ENCODE measurements around the gene TBC1D1. TPM values are rescaled to one million over a fixed set of nuclear protein-coding genes. Genes with fewer than 3 reads are reported as not detected.

The TBC1D1 gene
- total and polyA plus RNA-seq, 3 experiments from 2014 or later = 26.7 to 76.1 (median 73.1) TPM

DNA sequence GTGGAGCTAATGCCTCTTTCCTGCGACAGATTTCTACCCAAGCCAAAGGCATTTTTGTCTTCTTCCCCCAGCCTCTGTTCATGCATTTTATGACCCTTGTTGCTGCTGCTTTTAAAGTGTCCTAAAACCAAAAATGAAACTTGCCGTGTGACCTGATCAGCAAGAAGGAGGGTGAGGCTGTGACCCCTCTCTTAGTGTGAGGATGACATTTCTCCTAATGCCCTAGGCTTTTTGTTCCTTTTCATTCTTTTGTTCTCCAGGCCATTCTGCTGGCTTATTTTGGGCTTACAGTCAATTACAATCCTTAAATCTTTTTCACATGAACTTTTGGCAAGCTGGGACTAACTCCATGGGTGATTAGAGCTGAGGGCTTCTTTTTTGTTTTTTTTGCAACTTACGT lies 103.7 kb downstream of the TBC1D1 start:
- no peak overlapping the region for H3K4me3 ChIP-seq (ENCODE audit: low read length)
- H3K9me3 Mint-ChIP-seq = peaks cover 0 to 3% (median 0%) of the 10 kb centered on the region in 5 donors
- H3K9me3 ChIP-seq (ENCODE audit: low read length) = no peaks in the 10 kb centered on the region
- no peak overlapping the region for H3K27ac ChIP-seq (ENCODE audit: low read depth, low read length)
- peak overlapping the region in 4 of 8 donors; percentile 1 to 81 (median 44) for H3K27ac Mint-ChIP-seq
- H3K4me3 Mint-ChIP-seq = no peak overlapping the region
- H3K27me3 Mint-ChIP-seq = peaks cover 0 to 6% of the 10 kb centered on the region in 2 donors
- H3K36me3 ChIP-seq (ENCODE audit: insufficient read depth, low read length) = no peaks in the 10 kb centered on the region
- no peak for DNase-seq
- peaks cover 5% of the 10 kb centered on the region for H3K4me1 ChIP-seq (ENCODE audit: insufficient read depth, low read length)
- peaks cover 29 to 42% (median 34%) of the 10 kb centered on the region in 3 donors for H3K4me1 Mint-ChIP-seq
- POLR2A ChIA-PET = no interaction called here
- CTCF ChIA-PET = no interaction called here
- no peaks in the 10 kb centered on the region for H3K27me3 ChIP-seq (ENCODE audit: insufficient read depth, low read length, poor library complexity, severe bottlenecking)
- peaks cover 0 to 5% (median 3%) of the 10 kb centered on the region in 3 donors for H3K36me3 Mint-ChIP-seq

DNA sequence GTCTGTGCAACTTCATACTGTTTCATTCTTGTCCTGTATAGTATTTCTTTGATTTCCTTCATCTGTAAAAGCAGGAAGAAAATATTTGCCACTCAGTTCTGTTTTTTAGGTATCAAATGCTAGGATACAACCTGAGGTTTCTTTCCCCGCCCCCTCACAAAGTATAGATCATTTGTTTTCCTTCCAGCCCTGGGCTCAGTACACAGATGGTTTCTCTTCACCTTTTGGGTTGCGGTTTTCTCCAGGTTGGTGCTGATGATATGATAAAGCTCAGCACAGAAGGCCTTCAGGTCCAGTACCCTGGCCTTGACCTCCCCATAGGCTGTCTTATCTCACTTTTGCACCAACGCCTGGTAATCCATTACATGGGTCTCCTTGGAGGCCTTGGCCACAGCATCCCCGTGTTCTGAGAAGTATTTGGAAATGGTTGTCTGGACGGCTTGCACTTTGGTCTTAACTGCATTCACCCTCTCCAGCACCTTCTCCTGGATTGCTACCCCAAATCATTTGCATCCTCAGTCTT lies 104.5 kb downstream of the TBC1D1 start:
- Mint-ChIP-seq H3K4me1 (peaks cover 30 to 48% (median 39%) of the 10 kb centered on the region in 3 donors), H3K36me3 (peaks cover 0 to 5% (median 3%) of the 10 kb centered on the region in 3 donors), H3K9me3 (peaks cover 0 to 3% (median 0%) of the 10 kb centered on the region in 5 donors), H3K4me3 (no peak overlapping the region), H3K27ac (peak overlapping the region in 2 of 8 donors; percentile 11 to 33), H3K27me3 (peaks cover 0 to 6% of the 10 kb centered on the region in 2 donors)
- no peak for DNase-seq
- ChIA-PET CTCF (no interaction called here), POLR2A (no interaction called here)
- Histone ChIP-seq H3K27ac (ENCODE audit: low read depth, low read length) (no peak overlapping the region), H3K4me1 (ENCODE audit: insufficient read depth, low read length) (peaks cover 5% of the 10 kb centered on the region), H3K36me3 (ENCODE audit: insufficient read depth, low read length) (no peaks in the 10 kb centered on the region), H3K9me3 (ENCODE audit: low read length) (no peaks in the 10 kb centered on the region), H3K4me3 (ENCODE audit: low read length) (no peak overlapping the region), H3K27me3 (ENCODE audit: insufficient read depth, low read length, poor library complexity, severe bottlenecking) (no peaks in the 10 kb centered on the region)

DNA sequence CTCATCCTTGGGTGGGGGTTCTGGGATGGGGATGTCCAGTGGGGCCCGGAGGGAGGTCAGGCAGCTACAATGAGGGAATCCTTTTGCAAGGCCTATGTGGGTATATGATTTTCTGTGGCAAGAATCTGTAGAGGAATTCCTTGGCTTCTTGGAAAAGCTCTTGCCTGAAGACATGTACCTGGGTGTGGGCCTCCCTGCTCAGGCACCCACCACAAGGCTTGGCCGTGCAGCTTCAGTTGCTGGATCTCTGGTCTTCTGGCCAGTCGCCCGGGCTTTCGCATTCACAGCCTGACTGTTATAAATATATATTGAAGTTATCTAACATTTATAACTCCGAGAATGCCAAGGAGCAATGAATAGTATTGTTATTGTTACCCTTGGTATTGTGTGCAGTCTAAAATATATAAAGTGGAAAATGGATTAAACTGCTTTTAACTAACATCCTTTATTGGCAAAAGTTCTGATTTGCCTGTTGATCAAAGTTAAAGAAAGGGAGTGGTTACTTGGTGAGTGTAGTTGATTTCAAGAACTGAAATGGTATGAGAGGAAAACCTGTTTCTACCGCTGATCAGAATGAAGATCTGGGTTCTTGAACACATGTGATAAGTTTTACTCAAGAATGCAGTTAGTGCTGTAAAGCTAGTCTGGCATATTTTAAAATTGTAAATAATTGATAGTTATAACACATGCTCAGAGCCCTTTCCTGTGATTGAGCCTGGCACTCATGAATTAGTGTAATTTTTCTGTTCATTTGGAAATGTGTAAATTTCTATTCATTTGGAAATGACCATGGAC lies 105.3 kb downstream of the TBC1D1 start:
- Mint-ChIP-seq H3K4me1 (peaks cover 33 to 48% (median 39%) of the 10 kb centered on the region in 3 donors), H3K36me3 (peaks cover 0 to 5% (median 3%) of the 10 kb centered on the region in 3 donors), H3K9me3 (peaks cover 0 to 3% (median 0%) of the 10 kb centered on the region in 5 donors), H3K4me3 (no peak overlapping the region), H3K27ac (peak overlapping the region in 1 of 8 donors; percentile 13), H3K27me3 (peaks cover 0 to 6% of the 10 kb centered on the region in 2 donors)
- Histone ChIP-seq H3K4me3 (ENCODE audit: low read length) (no peak overlapping the region), H3K36me3 (ENCODE audit: insufficient read depth, low read length) (no peaks in the 10 kb centered on the region), H3K27ac (ENCODE audit: low read depth, low read length) (no peak overlapping the region), H3K4me1 (ENCODE audit: insufficient read depth, low read length) (peaks cover 5% of the 10 kb centered on the region), H3K9me3 (ENCODE audit: low read length) (no peaks in the 10 kb centered on the region), H3K27me3 (ENCODE audit: insufficient read depth, low read length, poor library complexity, severe bottlenecking) (no peaks in the 10 kb centered on the region)
- DNase-seq = no peak
- POLR2A ChIA-PET = no interaction called here
- CTCF ChIA-PET = no interaction called here

DNA sequence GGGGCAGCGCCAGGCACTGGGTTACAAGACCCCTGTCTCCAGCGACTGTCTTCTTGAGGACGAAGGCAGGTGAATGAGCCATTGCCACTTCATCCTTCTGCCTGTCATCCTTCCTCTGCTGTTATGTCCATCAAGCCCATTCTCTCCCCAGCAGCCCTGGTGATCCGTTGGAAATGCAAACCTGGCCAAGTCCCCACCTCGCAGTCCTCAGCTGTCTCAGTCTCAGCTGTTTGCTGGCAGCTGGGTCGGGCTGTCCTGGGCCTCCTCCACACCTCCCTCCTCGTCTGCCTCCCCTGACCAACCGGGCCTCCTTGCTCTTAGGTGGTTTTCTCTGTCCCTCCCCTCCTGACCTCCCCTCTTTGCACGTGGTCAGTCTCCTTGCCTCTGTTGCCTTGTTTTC lies 107.3 kb downstream of the TBC1D1 start:
- H3K4me3 ChIP-seq (ENCODE audit: low read length) = no peak overlapping the region
- Mint-ChIP-seq H3K36me3 (peaks cover 0 to 3% (median 0%) of the 10 kb centered on the region in 3 donors), H3K4me1 (peaks cover 42 to 57% (median 50%) of the 10 kb centered on the region in 3 donors), H3K27me3 (no peaks in the 10 kb centered on the region), H3K9me3 (no peaks in the 10 kb centered on the region), H3K27ac (peak overlapping the region in 3 of 8 donors; percentile 11 to 66 (median 15)), H3K4me3 (no peak overlapping the region)
- ChIA-PET POLR2A (no interaction called here), CTCF (no interaction called here)
- DNase-seq = no peak
- H3K9me3 ChIP-seq (ENCODE audit: low read length) = no peaks in the 10 kb centered on the region
- H3K36me3 ChIP-seq (ENCODE audit: insufficient read depth, low read length) = no peaks in the 10 kb centered on the region
- H3K27ac ChIP-seq (ENCODE audit: low read depth, low read length) = no peak overlapping the region
- H3K4me1 ChIP-seq (ENCODE audit: insufficient read depth, low read length) = peaks cover 16% of the 10 kb centered on the region
- no peaks in the 10 kb centered on the region for H3K27me3 ChIP-seq (ENCODE audit: insufficient read depth, low read length, poor library complexity, severe bottlenecking)

DNA sequence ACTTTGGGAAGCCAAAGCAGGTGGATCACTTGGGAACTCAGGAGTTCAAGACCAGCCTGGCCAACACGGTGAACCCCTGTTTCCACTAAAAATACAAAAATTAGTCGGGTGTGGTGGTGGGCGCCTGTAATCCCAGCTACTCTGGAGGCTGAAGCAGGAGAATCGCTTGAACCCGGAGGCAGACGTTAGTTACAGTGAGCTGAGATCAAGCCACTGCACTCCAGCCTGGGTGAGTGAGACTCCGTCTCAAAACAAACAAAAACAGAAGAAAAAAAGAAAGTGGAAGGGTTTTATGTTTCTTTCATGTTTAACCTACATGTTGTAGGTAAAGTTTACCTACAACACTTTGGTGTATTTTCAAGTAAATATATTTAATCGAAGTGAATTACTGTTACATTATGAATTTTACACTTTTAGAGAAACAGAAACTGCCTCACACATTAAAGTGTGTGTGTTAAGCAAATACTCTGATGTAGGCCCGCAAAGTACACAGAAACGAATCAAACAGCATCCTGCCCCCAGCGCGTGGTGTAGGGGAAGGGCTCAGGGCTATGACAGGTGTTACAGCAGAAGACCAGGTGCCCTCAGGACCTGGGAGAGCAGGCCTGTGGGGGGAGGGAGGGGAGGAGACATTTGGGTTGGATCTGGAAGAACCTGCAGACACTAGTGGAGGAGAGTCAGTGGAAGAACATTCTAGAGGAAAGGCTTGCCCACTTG lies 108.3 kb downstream of the TBC1D1 start:
- no peaks in the 10 kb centered on the region for H3K27me3 Mint-ChIP-seq
- ChIA-PET CTCF (no interaction called here), POLR2A (no interaction called here)
- H3K36me3 ChIP-seq (ENCODE audit: insufficient read depth, low read length) = no peaks in the 10 kb centered on the region
- H3K4me3 Mint-ChIP-seq = peak overlapping the region in 3 of 7 donors; percentile 25 to 40 (median 32)
- no peak overlapping the region for H3K4me3 ChIP-seq (ENCODE audit: low read length)
- H3K9me3 Mint-ChIP-seq = no peaks in the 10 kb centered on the region
- H3K27ac Mint-ChIP-seq = peak overlapping the region in 4 of 8 donors; percentile 14 to 86 (median 50)
- peaks cover 48 to 60% (median 58%) of the 10 kb centered on the region in 3 donors for H3K4me1 Mint-ChIP-seq
- H3K4me1 ChIP-seq (ENCODE audit: insufficient read depth, low read length) = peaks cover 12% of the 10 kb centered on the region
- H3K27me3 ChIP-seq (ENCODE audit: insufficient read depth, low read length, poor library complexity, severe bottlenecking) = no peaks in the 10 kb centered on the region
- H3K27ac ChIP-seq (ENCODE audit: low read depth, low read length) = no peak overlapping the region
- H3K9me3 ChIP-seq (ENCODE audit: low read length) = no peaks in the 10 kb centered on the region
- peaks cover 0 to 3% (median 0%) of the 10 kb centered on the region in 3 donors for H3K36me3 Mint-ChIP-seq
- peak in 2 of 5 donors; percentile 11 to 17 for DNase-seq

DNA sequence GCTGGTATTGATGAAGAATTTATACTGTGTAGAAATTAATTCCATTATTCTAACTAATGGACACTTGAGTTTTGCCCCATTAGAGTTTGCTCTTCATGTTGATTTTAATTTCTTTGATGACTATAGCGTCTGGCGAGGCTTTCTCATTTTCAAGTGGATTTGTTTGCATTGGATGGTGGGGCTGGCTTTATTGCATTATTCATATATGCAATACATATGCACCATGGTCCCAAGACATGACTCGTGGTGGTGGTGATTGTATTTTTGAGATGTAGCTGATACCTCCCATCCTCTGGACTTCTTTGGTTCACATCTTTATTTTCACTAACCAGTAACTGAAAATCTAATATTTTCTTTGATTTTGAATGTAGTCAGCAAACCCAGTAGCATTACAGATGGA lies 109.1 kb downstream of the TBC1D1 start:
- POLR2A ChIA-PET = no interaction called here
- H3K4me3 Mint-ChIP-seq = no peak overlapping the region

DNA sequence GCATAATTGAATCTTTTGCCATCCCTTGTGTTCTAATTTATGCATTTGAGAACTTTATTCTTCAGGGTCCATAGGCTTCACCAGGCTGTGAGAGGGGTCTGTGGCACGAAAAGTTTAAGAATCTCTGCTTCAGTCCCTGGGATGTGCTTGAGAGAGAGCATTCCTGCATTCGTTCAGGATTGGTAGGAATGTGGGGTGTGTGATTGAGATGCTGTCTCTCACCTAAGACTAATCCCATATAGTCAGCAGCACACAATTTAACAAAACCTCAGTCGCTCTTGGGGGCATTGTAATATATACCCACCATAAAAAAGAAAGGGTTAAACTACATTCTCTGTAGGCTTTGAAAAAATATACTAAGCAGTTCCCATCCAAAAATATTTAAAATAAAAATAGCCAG lies 111.0 kb downstream of the TBC1D1 start:
- Mint-ChIP-seq H3K4me1 (peaks cover 56 to 67% (median 65%) of the 10 kb centered on the region in 3 donors), H3K36me3 (peaks cover 0 to 3% (median 0%) of the 10 kb centered on the region in 3 donors), H3K27ac (peak overlapping the region in 2 of 8 donors; percentile 24 to 68), H3K4me3 (no peak overlapping the region), H3K9me3 (no peaks in the 10 kb centered on the region), H3K27me3 (no peaks in the 10 kb centered on the region)
- no peak overlapping the region for H3K4me3 ChIP-seq (ENCODE audit: low read length)
- DNase-seq = no peak
- H3K9me3 ChIP-seq (ENCODE audit: low read length) = no peaks in the 10 kb centered on the region
- no peaks in the 10 kb centered on the region for H3K36me3 ChIP-seq (ENCODE audit: insufficient read depth, low read length)
- ChIA-PET CTCF (no interaction called here), POLR2A (no interaction called here)
- H3K4me1 ChIP-seq (ENCODE audit: insufficient read depth, low read length) = peaks cover 11% of the 10 kb centered on the region
- H3K27me3 ChIP-seq (ENCODE audit: insufficient read depth, low read length, poor library complexity, severe bottlenecking) = no peaks in the 10 kb centered on the region
- no peak overlapping the region for H3K27ac ChIP-seq (ENCODE audit: low read depth, low read length)

More for the DNA sequence above, 109.1 kb downstream of the TBC1D1 start:
- Mint-ChIP-seq H3K9me3 (no peaks in the 10 kb centered on the region), H3K36me3 (peaks cover 0 to 3% (median 0%) of the 10 kb centered on the region in 3 donors), H3K27me3 (no peaks in the 10 kb centered on the region), H3K27ac (no peak overlapping the region), H3K4me1 (peaks cover 50 to 60% (median 58%) of the 10 kb centered on the region in 3 donors)
- no peak for DNase-seq
- peaks cover 11% of the 10 kb centered on the region for H3K4me1 ChIP-seq (ENCODE audit: insufficient read depth, low read length)
- no peaks in the 10 kb centered on the region for H3K36me3 ChIP-seq (ENCODE audit: insufficient read depth, low read length)
- H3K27ac ChIP-seq (ENCODE audit: low read depth, low read length) = no peak overlapping the region
- H3K4me3 ChIP-seq (ENCODE audit: low read length) = no peak overlapping the region
- no peaks in the 10 kb centered on the region for H3K9me3 ChIP-seq (ENCODE audit: low read length)
- H3K27me3 ChIP-seq (ENCODE audit: insufficient read depth, low read length, poor library complexity, severe bottlenecking) = no peaks in the 10 kb centered on the region
- CTCF ChIA-PET = no interaction called here

Data from CD8-positive, alpha-beta memory T cell (primary cell).